Adrenal gland (tissue), 12 donors: ENCODE results near the gene GDF11. TPM values are rescaled to one million over a fixed set of nuclear protein-coding genes. Genes with fewer than 3 reads are reported as not detected.

ENCODE experiments used
- DNase-seq, 7 donors: peaks; one replicate each; pipeline ENCODE4 v3.0.0-alpha.2; 2019 to 2020
- H3K27ac ChIP-seq, 5 donors: fragments of 200-600 bp; sonication (generic) in 4 of 5; 1 replicate in 3 of 5; 2 replicates in 2 of 5; pipeline versions ENCODE4 v1.5.1 to v1.8.0; 2016 to 2020; ENCODE audit warnings: mild to moderate bottlenecking in 1 of 5
- H3K27me3 ChIP-seq: fragments of 200-600 bp; 2 replicates; pipeline ENCODE4 v1.8.0; 2021
- H3K36me3 ChIP-seq, 2 donors: fragments of 200-600 bp; replicated peaks in 1 of 2; 1 replicate in 1 of 2; 2 replicates in 1 of 2; pipeline versions ENCODE4 v1.5.1 to v1.8.0; 2018 to 2022
- H3K4me1 ChIP-seq, 2 donors: fragments of 200-600 bp; replicated peaks in 1 of 2; 1 replicate in 1 of 2; 2 replicates in 1 of 2; pipeline versions ENCODE4 v1.5.1 to v1.8.0; 2018 to 2021
- H3K4me3 ChIP-seq, 4 donors: fragments of 200-600 bp; sonication (generic) in 3 of 4; one replicate each; pipeline ENCODE4 v1.5.1; 2016 to 2018
- H3K9me3 ChIP-seq, 3 donors: fragments of 200-600 bp; sonication (generic) in 1 of 3; replicated peaks in 1 of 3; 1 replicate in 2 of 3; 2 replicates in 1 of 3; pipeline versions ENCODE4 v1.5.1 to v1.8.0; 2016 to 2021
- POLR2A ChIP-seq, 2 donors: fragments of 450-650 bp; IDR thresholded peaks; one replicate each; pipeline ENCODE4 v1.6.1; 2017; ENCODE audit warnings: antibody characterized with exemption in 2 of 2, mild to moderate bottlenecking in 2 of 2, moderate library complexity in 1 of 2
- whole genome bisulfite sequencing, 4 donors: extraction: QIAGEN DNeasy Blood & Tissue Kit in 2 of 4; methylation state at CpG; one replicate each; pipeline versions ENCODE4 v1.1.5 to v1.1.7; 2013 to 2017; 5-methylcytosine and 5-hydroxymethylcytosine counted together
- intact Hi-C, 2 donors: fragments of 100-400 bp; cut with DNase I; formaldehyde crosslinking; loops; one replicate each; pipeline versions ENCODE4 v1.14.1 to v1.15.0; 2022 to 2023
- polyA plus RNA-seq, 3 donors: library from polyadenylated mRNA; stranded (reverse); fragments of 200-250 nt in 2 of 3; fragments of 350-450 nt in 1 of 3; fragmentation: Illumina TruSeq in 1 of 3; extraction: RNeasy Lipid Tissue Mini Kit (QIAGEN cat#74804) in 1 of 3; gene quantifications; one replicate each; pipeline ENCODE4 v1.2.3, GENCODE V29; 2013 to 2014
- total RNA-seq, 9 donors: library from RNA; depleted of rRNA in 4 of 9; stranded (reverse); fragments of >200 nt in 4 of 9; fragments of 120-200 nt in 1 of 9; fragmentation: NEBNext Ultra II Directional in 1 of 9; extraction: Animal tissue kit (Norgen Biotek cat#: 25700) in 1 of 9; gene quantifications; one replicate each; pipeline versions ENCODE4 v1.1.0 to v1.2.4, GENCODE V29; 2013 to 2023
- TF ChIP-seq, protein P1 (sequence below), 6 experiments: fragments of 450-650 bp in 4 of 6; fragments of 200-600 bp in 2 of 6; sonication (generic) in 1 of 6; IDR thresholded peaks; 1 replicate in 5 of 6; 2 replicates in 1 of 6; pipeline versions ENCODE4 v1.5.1 to v1.8.0; 2016 to 2021; ENCODE audit warnings: antibody characterized with exemption in 6 of 6, mild to moderate bottlenecking in 2 of 6, moderate library complexity in 1 of 6
- donor health status: healthy with polysubstance abuse.
- donor health status: Bipolar disorder and iron deficiency.
- donor health status: DM: yes; HTN: yes; CAD: no.
- donor health status: DM: no; HTN: no; CAD: no.
- donor health status: DM: no; HTN: no; CAD: no.
- donor health status: DM: yes; HTN: yes; CAD: no.

The GDF11 gene
- total and polyA plus RNA-seq, 12 donors, result 2.4 to 8.3 (median 5.8) TPM

DNA sequence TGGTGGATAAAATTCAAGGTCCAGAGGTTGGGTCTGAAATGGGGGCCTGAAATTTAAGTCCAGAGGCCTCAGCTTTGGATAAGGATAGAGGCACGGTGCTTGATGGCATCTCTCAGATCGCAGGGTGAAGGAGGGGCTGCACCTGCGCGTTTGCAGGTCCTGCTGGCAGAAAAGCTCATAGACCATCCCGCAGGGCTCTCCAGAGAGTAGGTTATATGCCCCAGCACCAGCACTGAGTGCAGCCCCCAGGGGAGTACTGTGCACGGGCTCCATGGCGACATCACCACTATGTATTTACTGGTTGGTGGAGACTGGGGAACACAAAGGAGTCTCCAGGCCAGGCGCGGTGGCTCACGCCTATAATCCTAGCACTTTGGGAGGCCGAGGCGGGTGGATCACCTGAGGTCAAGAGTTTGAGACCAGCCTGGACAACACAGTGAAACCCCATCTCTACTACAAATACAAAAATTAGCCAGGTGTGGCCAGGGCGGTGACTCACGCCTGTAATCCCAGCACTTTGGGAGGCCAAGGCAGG, 9.8 kb upstream of the GDF11 start:
- TF ChIP-seq, protein P1, sequence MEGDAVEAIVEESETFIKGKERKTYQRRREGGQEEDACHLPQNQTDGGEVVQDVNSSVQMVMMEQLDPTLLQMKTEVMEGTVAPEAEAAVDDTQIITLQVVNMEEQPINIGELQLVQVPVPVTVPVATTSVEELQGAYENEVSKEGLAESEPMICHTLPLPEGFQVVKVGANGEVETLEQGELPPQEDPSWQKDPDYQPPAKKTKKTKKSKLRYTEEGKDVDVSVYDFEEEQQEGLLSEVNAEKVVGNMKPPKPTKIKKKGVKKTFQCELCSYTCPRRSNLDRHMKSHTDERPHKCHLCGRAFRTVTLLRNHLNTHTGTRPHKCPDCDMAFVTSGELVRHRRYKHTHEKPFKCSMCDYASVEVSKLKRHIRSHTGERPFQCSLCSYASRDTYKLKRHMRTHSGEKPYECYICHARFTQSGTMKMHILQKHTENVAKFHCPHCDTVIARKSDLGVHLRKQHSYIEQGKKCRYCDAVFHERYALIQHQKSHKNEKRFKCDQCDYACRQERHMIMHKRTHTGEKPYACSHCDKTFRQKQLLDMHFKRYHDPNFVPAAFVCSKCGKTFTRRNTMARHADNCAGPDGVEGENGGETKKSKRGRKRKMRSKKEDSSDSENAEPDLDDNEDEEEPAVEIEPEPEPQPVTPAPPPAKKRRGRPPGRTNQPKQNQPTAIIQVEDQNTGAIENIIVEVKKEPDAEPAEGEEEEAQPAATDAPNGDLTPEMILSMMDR (IDR thresholded peaks at IDR 0.05), result no peak
- no peak for TF ChIP-seq POLR2A (IDR thresholded peaks at IDR 0.05)
- H3K4me3 ChIP-seq, result no peak overlapping the region
- WGBS, 4 donors, result 86 to 91% (median 89%) methylated on average over 12 to 14 of the region's 14 CpGs
- H3K27me3 ChIP-seq, result no peaks in the 10 kb centered on the region
- intact Hi-C loops, result no loop called here
- no peak overlapping the region for H3K27ac ChIP-seq
- no peaks in the 10 kb centered on the region for H3K9me3 ChIP-seq
- no peaks in the 10 kb centered on the region for H3K36me3 ChIP-seq
- peaks cover 18 to 23% of the 10 kb centered on the region in 2 donors for H3K4me1 ChIP-seq
- DNase-seq, result peak in 2 of 7 donors; percentile 21 to 48

DNA sequence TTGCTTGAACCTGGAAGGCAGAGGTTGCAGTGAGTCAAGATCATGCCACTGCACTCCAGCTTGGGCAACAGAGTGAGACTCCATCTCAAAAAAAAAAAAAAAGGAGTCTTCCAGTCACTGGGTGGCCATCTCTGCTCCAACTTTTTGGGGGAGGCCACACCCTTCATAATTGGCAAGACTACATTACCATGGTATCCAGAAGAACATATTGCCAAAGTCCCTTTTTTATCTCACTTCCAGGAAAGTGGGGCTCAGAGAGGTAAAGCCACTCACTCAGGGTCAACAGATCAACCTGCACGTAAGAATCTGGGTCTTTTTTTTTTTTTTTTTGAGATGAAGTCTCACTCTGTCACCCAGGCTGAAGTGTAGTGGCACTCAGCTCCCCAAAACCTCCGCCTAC, 9.1 kb upstream of the GDF11 start:
- peaks cover 21 to 25% of the 10 kb centered on the region in 2 donors for H3K4me1 ChIP-seq
- intact Hi-C loops, result no loop called here
- no peak overlapping the region for H3K27ac ChIP-seq
- DNase-seq, result no peak
- 67 to 79% (median 76%) methylated on average over 2 of the region's 2 CpGs for WGBS, 4 donors
- no peaks in the 10 kb centered on the region for H3K9me3 ChIP-seq
- TF ChIP-seq POLR2A (IDR thresholded peaks at IDR 0.05), result no peak
- TF ChIP-seq, protein P1 (IDR thresholded peaks at IDR 0.05), result no peak
- H3K27me3 ChIP-seq, result no peaks in the 10 kb centered on the region
- no peaks in the 10 kb centered on the region for H3K36me3 ChIP-seq
- no peak overlapping the region for H3K4me3 ChIP-seq

DNA sequence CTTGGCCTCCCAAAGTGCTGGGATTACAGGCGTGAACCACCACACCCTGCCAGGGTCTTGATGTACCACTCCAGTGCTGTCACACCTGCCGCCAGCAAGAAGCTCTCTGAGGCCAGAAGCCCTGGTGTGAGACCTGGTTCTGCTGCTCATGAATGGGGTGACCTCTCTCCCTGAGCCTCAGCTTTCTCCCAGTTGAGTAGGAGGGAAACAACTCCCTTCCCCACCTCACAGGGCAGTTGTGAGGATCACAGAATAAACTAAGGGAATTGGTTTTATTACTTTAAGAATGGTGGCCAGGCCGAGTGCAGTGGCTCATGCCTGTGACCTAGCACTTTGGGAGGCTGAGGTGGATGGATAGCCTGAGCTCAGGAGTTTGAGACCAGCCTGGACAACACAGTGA, 8.3 kb upstream of the GDF11 start:
- H3K36me3 ChIP-seq, result no peaks in the 10 kb centered on the region
- no peaks in the 10 kb centered on the region for H3K27me3 ChIP-seq
- intact Hi-C loops, result no loop called here
- H3K9me3 ChIP-seq, result no peaks in the 10 kb centered on the region
- TF ChIP-seq POLR2A (IDR thresholded peaks at IDR 0.05), result no peak
- TF ChIP-seq, protein P1 (IDR thresholded peaks at IDR 0.05), result no peak
- 86 to 97% (median 91%) methylated on average over 1 to 3 of the region's 3 CpGs for WGBS, 4 donors
- H3K4me3 ChIP-seq, result no peak overlapping the region
- DNase-seq, result peak in 2 of 7 donors; percentile 18 to 38
- no peak overlapping the region for H3K27ac ChIP-seq
- peaks cover 17 to 25% of the 10 kb centered on the region in 2 donors for H3K4me1 ChIP-seq

DNA sequence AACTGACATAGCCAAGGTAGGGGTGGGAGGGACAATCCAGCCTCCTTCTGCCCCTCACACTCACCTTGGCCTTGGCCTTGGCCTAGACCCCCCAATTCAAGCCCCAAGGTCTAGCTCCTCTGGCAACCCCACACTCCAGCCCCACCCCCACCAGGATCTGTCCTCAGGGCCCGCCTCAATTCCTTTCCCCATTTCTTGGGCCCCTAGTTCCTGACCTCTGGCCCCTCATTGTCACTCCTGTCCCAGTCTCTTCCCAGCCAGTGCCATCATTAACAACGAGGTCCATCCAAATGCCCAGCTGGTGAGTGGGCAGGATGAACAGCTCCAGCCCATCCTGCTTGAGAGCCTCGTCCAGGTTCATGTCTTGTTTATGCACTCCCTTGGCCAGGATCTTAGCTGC, 6.8 kb upstream of the GDF11 start:
- TF ChIP-seq, protein P1 (IDR thresholded peaks at IDR 0.05), result no peak
- TF ChIP-seq POLR2A (IDR thresholded peaks at IDR 0.05), result no peak
- DNase-seq, result peak in 1 of 7 donors; percentile 44
- WGBS, 4 donors, result 45 to 61% (median 49%) methylated on average over 3 of the region's 3 CpGs
- H3K9me3 ChIP-seq, result no peaks in the 10 kb centered on the region
- H3K4me1 ChIP-seq, result peaks cover 6 to 11% of the 10 kb centered on the region in 2 donors
- no peaks in the 10 kb centered on the region for H3K36me3 ChIP-seq
- H3K4me3 ChIP-seq, result no peak overlapping the region
- intact Hi-C loops, result loop anchor here in 1 of 2 donors (5.0 kb wide), 1 partner anchor 201 kb away; no protein-coding TSS in a partner anchor
- no peak overlapping the region for H3K27ac ChIP-seq
- H3K27me3 ChIP-seq, result no peaks in the 10 kb centered on the region
